Transverse colon (tissue), 4 donors: ENCODE results near the gene HSD17B11. TPM values are rescaled to one million over a fixed set of nuclear protein-coding genes. Genes with fewer than 3 reads are reported as not detected.

ENCODE experiments used
- DNase-seq: peaks from one replicate; pipeline ENCODE4 v3.0.0-alpha.2; 2019
- H3K27ac ChIP-seq, 4 donors: fragments of 200-600 bp; sonication (generic); 2 replicates each; pipeline ENCODE4 v1.5.1; 2016 to 2018; ENCODE audit warnings: inconsistent platforms in 4 of 4
- H3K27me3 ChIP-seq: fragments of 200-600 bp; sonication (generic); 2 replicates; pipeline ENCODE4 v1.5.1; 2017; ENCODE audit warnings: inconsistent platforms
- H3K36me3 ChIP-seq, 4 donors: fragments of 200-600 bp; sonication (generic); 2 replicates each; pipeline ENCODE4 v1.5.1; 2017 to 2019; ENCODE audit warnings: inconsistent platforms in 4 of 4
- H3K4me1 ChIP-seq, 4 donors: fragments of 200-600 bp; sonication (generic); 2 replicates each; pipeline ENCODE4 v1.5.1; 2017 to 2020; ENCODE audit warnings: inconsistent platforms in 4 of 4
- H3K4me3 ChIP-seq, 4 donors: fragments of 200-600 bp; sonication (generic); 1 replicate in 1 of 4; 2 replicates in 3 of 4; pipeline versions ENCODE4 v1.5.1 to v1.6.1; 2017 to 2019; ENCODE audit warnings: inconsistent platforms in 4 of 4
- H3K9me3 ChIP-seq, 2 donors: fragments of 200-600 bp; sonication (generic); 2 replicates each; pipeline ENCODE4 v1.5.1; 2017 to 2019; ENCODE audit warnings: inconsistent platforms in 2 of 2
- EP300 ChIP-seq: sonication (generic); formaldehyde crosslinking; IDR thresholded peaks from one replicate; pipeline ENCODE4 v1.6.1; 2017; ENCODE audit warnings: antibody characterized with exemption, low read depth
- POLR2A ChIP-seq: fragments of 450-650 bp; IDR thresholded peaks from one replicate; pipeline ENCODE4 v1.6.1; 2016; ENCODE audit warnings: antibody characterized with exemption, mild to moderate bottlenecking, moderate library complexity
- POLR2AphosphoS5 ChIP-seq, 3 donors: sonication (generic); formaldehyde crosslinking; IDR thresholded peaks; one replicate each; pipeline ENCODE4 v1.6.1; 2016; ENCODE audit warnings: antibody characterized with exemption in 3 of 3
- WGBS, 2 donors: methylation state at CpG; one replicate each; pipeline ENCODE4 v1.1.5; 2018; ENCODE audit warnings: low coverage in 1 of 2; 5-methylcytosine and 5-hydroxymethylcytosine counted together
- in situ Hi-C, 4 donors: fragments of 200-750 bp; cut with MboI; loops; one replicate each; pipeline versions ENCODE4 v1.15.0 to v1.15.1; 2017; ENCODE audit warnings: low sequenced_read_pairs in 3 of 4, low pct_ligation_motif_present in 1 of 4, low pct_unique_long_range_greater_than_20kb in 1 of 4
- intact Hi-C: fragments of 100-400 bp; cut with DNase I; formaldehyde crosslinking; loops from one replicate; pipeline ENCODE4 v1.15.1; 2023; ENCODE audit warnings: low total_unique reads
- total RNA-seq, 4 donors: library from RNA; depleted of rRNA; stranded (reverse); fragments of >200 nt; gene quantifications; one replicate each; pipeline ENCODE4 v1.1.0, GENCODE V29; 2016
- TF ChIP-seq, protein P1 (sequence below), 5 experiments: fragments of 200-600 bp in 3 of 5; fragments of 450-650 bp in 2 of 5; sonication (generic) in 3 of 5; IDR thresholded peaks; 1 replicate in 2 of 5; 2 replicates in 3 of 5; pipeline ENCODE4 v1.5.1; 2016 to 2017; ENCODE audit warnings: antibody characterized with exemption in 5 of 5, inconsistent platforms in 3 of 5, mild to moderate bottlenecking in 2 of 5, moderate library complexity in 1 of 5

The HSD17B11 gene, protein sequence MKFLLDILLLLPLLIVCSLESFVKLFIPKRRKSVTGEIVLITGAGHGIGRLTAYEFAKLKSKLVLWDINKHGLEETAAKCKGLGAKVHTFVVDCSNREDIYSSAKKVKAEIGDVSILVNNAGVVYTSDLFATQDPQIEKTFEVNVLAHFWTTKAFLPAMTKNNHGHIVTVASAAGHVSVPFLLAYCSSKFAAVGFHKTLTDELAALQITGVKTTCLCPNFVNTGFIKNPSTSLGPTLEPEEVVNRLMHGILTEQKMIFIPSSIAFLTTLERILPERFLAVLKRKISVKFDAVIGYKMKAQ
- 100 to 1,000 TPM; 189 to 348 (median 271) TPM for total RNA-seq

- in situ Hi-C loops (no loop called here), intact Hi-C loops (no loop called here)
- TF ChIP-seq, protein P1, sequence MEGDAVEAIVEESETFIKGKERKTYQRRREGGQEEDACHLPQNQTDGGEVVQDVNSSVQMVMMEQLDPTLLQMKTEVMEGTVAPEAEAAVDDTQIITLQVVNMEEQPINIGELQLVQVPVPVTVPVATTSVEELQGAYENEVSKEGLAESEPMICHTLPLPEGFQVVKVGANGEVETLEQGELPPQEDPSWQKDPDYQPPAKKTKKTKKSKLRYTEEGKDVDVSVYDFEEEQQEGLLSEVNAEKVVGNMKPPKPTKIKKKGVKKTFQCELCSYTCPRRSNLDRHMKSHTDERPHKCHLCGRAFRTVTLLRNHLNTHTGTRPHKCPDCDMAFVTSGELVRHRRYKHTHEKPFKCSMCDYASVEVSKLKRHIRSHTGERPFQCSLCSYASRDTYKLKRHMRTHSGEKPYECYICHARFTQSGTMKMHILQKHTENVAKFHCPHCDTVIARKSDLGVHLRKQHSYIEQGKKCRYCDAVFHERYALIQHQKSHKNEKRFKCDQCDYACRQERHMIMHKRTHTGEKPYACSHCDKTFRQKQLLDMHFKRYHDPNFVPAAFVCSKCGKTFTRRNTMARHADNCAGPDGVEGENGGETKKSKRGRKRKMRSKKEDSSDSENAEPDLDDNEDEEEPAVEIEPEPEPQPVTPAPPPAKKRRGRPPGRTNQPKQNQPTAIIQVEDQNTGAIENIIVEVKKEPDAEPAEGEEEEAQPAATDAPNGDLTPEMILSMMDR (IDR thresholded peaks at IDR 0.05): peak in 2 of 5 experiments; percentile 22 to 23
- peak; percentile 91 to 98 (median 93) for TF ChIP-seq POLR2AphosphoS5 (IDR thresholded peaks at IDR 0.05)
- no peak for TF ChIP-seq EP300
- peak; percentile 89 for TF ChIP-seq POLR2A
- peak within 1 kb of the TSS; percentile 51 to 82 (median 60) for H3K4me3 ChIP-seq
- H3K9me3 ChIP-seq: no peaks in the 10 kb centered on the region
- peak; percentile 94 for DNase-seq
- 0 to 1% methylated on average over 5 to 32 of the region's 32 CpGs for WGBS, 2 donors
- H3K4me1 ChIP-seq: peaks cover 0 to 41% (median 24%) of the 10 kb centered on the region in 4 donors
- H3K27ac ChIP-seq: peak within 1 kb of the TSS; percentile 90 to 97 (median 94)
- no peaks in the 10 kb centered on the region for H3K36me3 ChIP-seq
- H3K27me3 ChIP-seq: no peaks in the 10 kb centered on the region
Measured at GRCh38 chr4:87390891-87391575, at the start of gene HSD17B11. TSS of gene HSD17B11 (minus strand) at chr4:87391188. CDS start at chr4:87391070, 118 bp downstream.

- intact Hi-C loops (no loop called here), in situ Hi-C loops (no loop called here)
- Histone ChIP-seq H3K36me3 (peaks cover 0 to 11% (median 3%) of the 10 kb centered on the region in 4 donors), H3K4me1 (no peaks in the 10 kb centered on the region), H3K27me3 (no peaks in the 10 kb centered on the region), H3K27ac (no peak overlapping the region), H3K9me3 (no peaks in the 10 kb centered on the region), H3K4me3 (no peak overlapping the region)
- DNase-seq: no peak
- 93 to 94% methylated on average over 2 of the region's 2 CpGs for WGBS, 2 donors
- TF ChIP-seq POLR2A: no peak
- TF ChIP-seq, protein P1 (IDR thresholded peaks at IDR 0.05): no peak
- TF ChIP-seq EP300: no peak
- no peak for TF ChIP-seq POLR2AphosphoS5 (IDR thresholded peaks at IDR 0.05)
Measured at GRCh38 chr4:87433342-87433741, 42.4 kb upstream of the HSD17B11 start.

DNA sequence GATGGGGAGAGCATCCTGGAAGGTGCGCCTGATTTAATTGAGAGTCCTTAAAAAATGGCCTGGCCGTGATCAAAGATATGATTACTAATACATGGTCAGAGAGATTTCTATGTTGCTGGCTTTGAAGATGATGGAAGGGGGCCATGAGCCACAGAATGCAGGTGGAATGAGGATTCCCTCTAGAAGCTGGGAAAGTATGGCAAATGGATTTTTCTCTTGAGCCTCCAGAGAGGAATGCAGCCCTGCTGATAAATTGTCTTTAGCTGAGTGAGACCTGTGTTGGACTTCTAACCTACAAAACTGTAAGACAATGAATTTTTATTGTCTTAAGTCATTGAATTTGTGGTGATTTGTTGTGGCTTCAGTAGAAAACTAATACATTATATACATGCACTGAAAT lies 39.0 kb upstream of the HSD17B11 start:
- WGBS, 2 donors: 95% methylated on average over 2 of the region's 2 CpGs; no CpG with 5 or more reads in 1 of the 2 donors
- in situ Hi-C loops: no loop called here
- Histone ChIP-seq H3K9me3 (no peaks in the 10 kb centered on the region), H3K27me3 (no peaks in the 10 kb centered on the region), H3K36me3 (peaks cover 0 to 1% (median 0%) of the 10 kb centered on the region in 4 donors), H3K4me1 (peaks cover 0 to 7% (median 3%) of the 10 kb centered on the region in 4 donors), H3K27ac (no peak overlapping the region), H3K4me3 (no peak overlapping the region)
- intact Hi-C loops: no loop called here
- no peak for DNase-seq
- TF ChIP-seq POLR2AphosphoS5 (IDR thresholded peaks at IDR 0.05): no peak
- TF ChIP-seq, protein P1 (IDR thresholded peaks at IDR 0.05): no peak
- no peak for TF ChIP-seq POLR2A
- no peak for TF ChIP-seq EP300

GRCh38 chr4:87428979-87429378 lies 38.0 kb upstream of the HSD17B11 start:
- no peak for DNase-seq
- TF ChIP-seq, protein P1 (IDR thresholded peaks at IDR 0.05): no peak
- no peak for TF ChIP-seq EP300
- TF ChIP-seq POLR2AphosphoS5 (IDR thresholded peaks at IDR 0.05): no peak
- H3K27ac ChIP-seq: no peak overlapping the region
- intact Hi-C loops (no loop called here), in situ Hi-C loops (no loop called here)
- 94 to 95% methylated on average over 3 to 6 of the region's 6 CpGs for WGBS, 2 donors
- no peaks in the 10 kb centered on the region for H3K27me3 ChIP-seq
- H3K4me3 ChIP-seq: no peak overlapping the region
- no peaks in the 10 kb centered on the region for H3K36me3 ChIP-seq
- peaks cover 3 to 15% (median 9%) of the 10 kb centered on the region in 4 donors for H3K4me1 ChIP-seq
- H3K9me3 ChIP-seq: no peaks in the 10 kb centered on the region
